Caki2 (cell line): ENCODE data around the gene GAS1. TPM values are rescaled to one million over a fixed set of nuclear protein-coding genes. Genes with fewer than 3 reads are reported as not detected.
A peak's percentile ranks its signal among the peaks of the same experiment; 100 is the strongest.

ENCODE experiments used
- DNase-seq: peaks from one replicate; pipeline ENCODE4 v3.0.0-alpha.2; 2015; ENCODE audit warnings: low read depth
- in situ Hi-C: cut with HindIII; loops from 2 replicates; pipeline ENCODE4 v1.10.0; 2016; ENCODE audit warnings: low sequenced_read_pairs, low pct_unique_long_range_greater_than_20kb, mixed read lengths
- total RNA-seq: library from RNA; depleted of rRNA; stranded (reverse); fragments of >200 nt; shearing (Covaris generic); gene quantifications from 2 replicates; pipeline ENCODE4 v1.2.3, GENCODE V29; 2014; ENCODE audit warnings: low replicate concordance; rRNA removed

GAS1 gene
- total RNA-seq, result 5.4 and 6.5 TPM in 2 replicates

- in situ Hi-C loops, result no loop called here
- peak; percentile 85 for DNase-seq
Measured at GRCh38 chr9:86947146-86948073, at the start of gene GAS1. GAS1 (minus strand) TSS chr9:86947506; CDS start chr9:86946779, 727 bp downstream.

- in situ Hi-C loops, result no loop called here
- DNase-seq, result no peak
Measured at GRCh38 chr9:86994231-86994630, 46.9 kb upstream of the GAS1 start.

GRCh38 chr9:86993830-86994229, 46.5 kb upstream of the GAS1 start:
- in situ Hi-C loops, result no loop called here
- no peak for DNase-seq

- no peak for DNase-seq
- in situ Hi-C loops, result no loop called here
Measured at GRCh38 chr9:86991077-86991476, 43.8 kb upstream of the GAS1 start.

- DNase-seq, result no peak
- in situ Hi-C loops, result no loop called here
Measured at GRCh38 chr9:86990290-86990689, 43.0 kb upstream of the GAS1 start.

- in situ Hi-C loops, result no loop called here
- no peak for DNase-seq
Measured at GRCh38 chr9:86987900-86988299, 40.6 kb upstream of the GAS1 start.

GRCh38 chr9:86985132-86985647, 37.9 kb upstream of the GAS1 start:
- no peak for DNase-seq
- in situ Hi-C loops, result no loop called here

- in situ Hi-C loops, result no loop called here
- DNase-seq, result no peak
Measured at GRCh38 chr9:86983620-86984259, 36.4 kb upstream of the GAS1 start.

GRCh38 chr9:86983249-86983619, 35.9 kb upstream of the GAS1 start:
- DNase-seq, result no peak

GRCh38 chr9:86980802-86981201, 33.5 kb upstream of the GAS1 start:
- no peak for DNase-seq
- in situ Hi-C loops, result no loop called here

More at GRCh38 chr9:86983249-86983619, 35.9 kb upstream of the GAS1 start:
- in situ Hi-C loops, result no loop called here

- in situ Hi-C loops, result no loop called here
- no peak for DNase-seq
Measured at GRCh38 chr9:86979657-86980056, 32.4 kb upstream of the GAS1 start.

GRCh38 chr9:86978922-86979474, 31.7 kb upstream of the GAS1 start:
- in situ Hi-C loops, result no loop called here
- no peak for DNase-seq

- in situ Hi-C loops, result no loop called here
- no peak for DNase-seq
Measured at GRCh38 chr9:86978413-86978812, 31.1 kb upstream of the GAS1 start.

- no peak for DNase-seq
- in situ Hi-C loops, result no loop called here
Measured at GRCh38 chr9:86977205-86977835, 30.0 kb upstream of the GAS1 start.

- in situ Hi-C loops, result no loop called here
- DNase-seq, result no peak
Measured at GRCh38 chr9:86975606-86976005, 28.3 kb upstream of the GAS1 start.

- DNase-seq, result no peak
- in situ Hi-C loops, result no loop called here
Measured at GRCh38 chr9:86975036-86975435, 27.7 kb upstream of the GAS1 start.

- in situ Hi-C loops, result no loop called here
- DNase-seq, result no peak
Measured at GRCh38 chr9:86974421-86974820, 27.1 kb upstream of the GAS1 start.

GRCh38 chr9:86971742-86972141, 24.4 kb upstream of the GAS1 start:
- in situ Hi-C loops, result no loop called here
- DNase-seq, result no peak
